SKM-1 (cell line): Measurements from ENCODE around the gene PCGF2.
A peak's percentile ranks its signal among the peaks of the same experiment; 100 is the strongest.

Experiments used
- DNase-seq: peaks from one replicate; lab custom pipeline; 2025; ENCODE audit not compliant: unreplicated experiment; lab: John Stamatoyannopoulos, UW

The PCGF2 gene

GRCh38 chr17:38704606-38705522, 43.3 kb downstream of the PCGF2 start, which contains the start of gene MLLT6:
MLLT6 (plus strand) TSS chr17:38705273; CDS start chr17:38705633, 360 bp downstream.
- peak; percentile 55 for DNase-seq

GRCh38 chr17:38703742-38704605, 44.2 kb downstream of the PCGF2 start:
- DNase-seq = peak; percentile 65

GRCh38 chr17:38702916-38703741, 45.0 kb downstream of the PCGF2 start:
- no peak for DNase-seq

GRCh38 chr17:38702166-38702915, 45.8 kb downstream of the PCGF2 start:
- DNase-seq = peak; percentile 45

GRCh38 chr17:38701504-38702165, 46.5 kb downstream of the PCGF2 start:
- DNase-seq = no peak

GRCh38 chr17:38698760-38699159, 49.4 kb downstream of the PCGF2 start:
- DNase-seq = no peak

GRCh38 chr17:38697061-38697820, 50.9 kb downstream of the PCGF2 start:
- no peak for DNase-seq

- no peak for DNase-seq
Measured at GRCh38 chr17:38693700-38694329, 54.3 kb downstream of the PCGF2 start.

GRCh38 chr17:38691154-38691553, 57.0 kb downstream of the PCGF2 start:
- no peak for DNase-seq

GRCh38 chr17:38690386-38690785, 57.8 kb downstream of the PCGF2 start:
- DNase-seq = no peak

- DNase-seq = no peak
Measured at GRCh38 chr17:38687286-38687685, 60.9 kb downstream of the PCGF2 start.

GRCh38 chr17:38685491-38685890, 62.6 kb downstream of the PCGF2 start:
- no peak for DNase-seq
